Measurements from ENCODE around the gene TSG101.

The TSG101 gene

DNA sequence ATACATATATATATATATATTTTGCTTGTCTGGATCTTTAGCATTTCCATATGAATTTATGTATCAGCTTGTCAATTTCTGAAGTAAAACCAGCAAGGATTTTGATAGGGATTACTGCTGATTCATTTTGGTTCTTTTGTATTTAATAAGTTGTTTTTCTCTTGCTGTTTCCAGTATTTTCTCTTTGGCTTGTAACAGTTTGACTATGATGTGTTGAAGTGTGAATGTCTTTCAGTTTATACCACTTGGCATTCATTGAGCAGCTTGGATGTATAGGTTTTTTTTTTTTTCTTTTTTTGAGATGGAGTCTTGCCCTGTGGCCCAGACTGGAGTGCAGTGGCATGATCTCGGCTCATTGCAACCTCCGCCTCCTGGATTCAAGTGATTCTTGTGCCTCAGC, 58.7 kb downstream of the TSG101 start:
- H3K4ac ChIP-seq (ENCODE audit: low read depth in 1 of 2, low read length in 2 of 2), result no peak overlapping the region
- no peak overlapping the region for H3K4me2 ChIP-seq (ENCODE audit: low read length, poor library complexity, severe bottlenecking)
- no peak overlapping the region for H2BK12ac ChIP-seq (ENCODE audit: low read length in 2 of 2)
- no peak overlapping the region for H3K27ac ChIP-seq (ENCODE audit: low read length, poor library complexity, severe bottlenecking)
- H4K8ac ChIP-seq (ENCODE audit: low read length), result no peak overlapping the region
- no peak overlapping the region for H2AFZ ChIP-seq (ENCODE audit: low read depth, low read length)
- H3K27me3 ChIP-seq (ENCODE audit: control insufficient read depth in 1 of 2, insufficient read depth in 1 of 2, low read length in 2 of 2), result no peaks in the 10 kb centered on the region
- no peak overlapping the region for H2BK120ac ChIP-seq (ENCODE audit: low read depth, low read length)
- no peaks in the 10 kb centered on the region for H3K79me1 ChIP-seq (replicated peaks; ENCODE audit: low read length, poor library complexity, severe bottlenecking)
- no peak overlapping the region for H3K18ac ChIP-seq (ENCODE audit: low read depth in 1 of 2, low read length in 2 of 2)
- no peak overlapping the region for H3K4me3 ChIP-seq (ENCODE audit: insufficient read depth in 1 of 2, low read depth in 1 of 2, low read length in 2 of 2)
- no peak overlapping the region for H2BK15ac ChIP-seq (ENCODE audit: low read depth, poor library complexity, severe bottlenecking)
- no peak overlapping the region for H2AK5ac ChIP-seq (ENCODE audit: low read length, severe bottlenecking)
- H3K4me1 ChIP-seq (ENCODE audit: control insufficient read depth, insufficient read depth, low read depth, low read length), result no peaks in the 10 kb centered on the region
- no peaks in the 10 kb centered on the region for H3K9me3 ChIP-seq (ENCODE audit: control insufficient read depth, low read length)
- no peak overlapping the region for H3K9ac ChIP-seq (ENCODE audit: low read length)
- no peak overlapping the region for H3K23ac ChIP-seq (ENCODE audit: low read length in 2 of 2)
- DNase-seq, result no peak
- WGBS, result 86% methylated on average over 2 of the region's 2 CpGs
- H4K91ac ChIP-seq (ENCODE audit: low read length), result no peak overlapping the region
- peaks cover 3 to 7% of the 10 kb centered on the region in 2 experiments for H3K36me3 ChIP-seq (ENCODE audit: control insufficient read depth in 1 of 2, insufficient read depth in 2 of 2, low read depth in 1 of 2, low read length in 2 of 2)
- H2BK5ac ChIP-seq (ENCODE audit: low read depth, low read length, poor library complexity, severe bottlenecking), result no peak overlapping the region
- H3K14ac ChIP-seq (ENCODE audit: low read length in 2 of 2), result no peak overlapping the region

DNA sequence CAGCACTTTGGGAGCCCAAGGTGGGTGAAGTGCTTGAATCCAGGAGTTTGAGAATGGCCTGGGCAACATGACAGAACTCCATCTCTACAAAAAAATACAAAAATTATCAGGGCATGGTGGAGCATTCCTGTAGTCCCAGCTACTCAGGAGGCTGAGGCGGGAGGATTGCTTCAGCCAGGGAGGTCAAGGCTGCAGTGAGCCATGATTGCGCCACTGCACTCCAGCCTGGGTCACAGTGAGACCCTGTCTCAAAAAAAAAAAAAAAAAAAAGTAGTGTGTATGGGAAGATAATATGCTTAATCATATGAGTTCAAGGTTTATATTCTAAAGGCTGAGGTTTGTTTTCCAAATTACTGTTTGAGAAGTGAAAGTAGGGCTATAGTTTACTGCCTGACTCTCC, 60.3 kb downstream of the TSG101 start:
- Histone ChIP-seq H3K18ac (ENCODE audit: low read depth in 1 of 2, low read length in 2 of 2) (no peak overlapping the region), H3K9ac (ENCODE audit: low read length) (no peak overlapping the region), H2AK5ac (ENCODE audit: low read length, severe bottlenecking) (no peak overlapping the region), H2BK12ac (ENCODE audit: low read length in 2 of 2) (no peak overlapping the region), H4K8ac (ENCODE audit: low read length) (no peak overlapping the region), H2BK5ac (ENCODE audit: low read depth, low read length, poor library complexity, severe bottlenecking) (no peak overlapping the region), H3K27me3 (ENCODE audit: control insufficient read depth in 1 of 2, insufficient read depth in 1 of 2, low read length in 2 of 2) (no peaks in the 10 kb centered on the region), H3K27ac (ENCODE audit: low read length, poor library complexity, severe bottlenecking) (no peak overlapping the region), H3K4me1 (ENCODE audit: control insufficient read depth, insufficient read depth, low read depth, low read length) (no peaks in the 10 kb centered on the region), H2BK15ac (ENCODE audit: low read depth, poor library complexity, severe bottlenecking) (no peak overlapping the region), H3K79me1 (replicated peaks; ENCODE audit: low read length, poor library complexity, severe bottlenecking) (no peaks in the 10 kb centered on the region), H4K91ac (ENCODE audit: low read length) (no peak overlapping the region), H3K4ac (ENCODE audit: low read depth in 1 of 2, low read length in 2 of 2) (no peak overlapping the region), H2AFZ (ENCODE audit: low read depth, low read length) (no peak overlapping the region), H3K36me3 (ENCODE audit: control insufficient read depth in 1 of 2, insufficient read depth in 2 of 2, low read depth in 1 of 2, low read length in 2 of 2) (peaks cover 3 to 4% of the 10 kb centered on the region in 2 experiments), H3K14ac (ENCODE audit: low read length in 2 of 2) (no peak overlapping the region), H3K9me3 (ENCODE audit: control insufficient read depth, low read length) (no peaks in the 10 kb centered on the region), H3K4me2 (ENCODE audit: low read length, poor library complexity, severe bottlenecking) (no peak overlapping the region), H3K23ac (ENCODE audit: low read length in 2 of 2) (no peak overlapping the region), H2BK120ac (ENCODE audit: low read depth, low read length) (no peak overlapping the region), H3K4me3 (ENCODE audit: insufficient read depth in 1 of 2, low read depth in 1 of 2, low read length in 2 of 2) (no peak overlapping the region)
- DNase-seq, result no peak
- WGBS, result 95% methylated on average over 2 of the region's 2 CpGs

DNA sequence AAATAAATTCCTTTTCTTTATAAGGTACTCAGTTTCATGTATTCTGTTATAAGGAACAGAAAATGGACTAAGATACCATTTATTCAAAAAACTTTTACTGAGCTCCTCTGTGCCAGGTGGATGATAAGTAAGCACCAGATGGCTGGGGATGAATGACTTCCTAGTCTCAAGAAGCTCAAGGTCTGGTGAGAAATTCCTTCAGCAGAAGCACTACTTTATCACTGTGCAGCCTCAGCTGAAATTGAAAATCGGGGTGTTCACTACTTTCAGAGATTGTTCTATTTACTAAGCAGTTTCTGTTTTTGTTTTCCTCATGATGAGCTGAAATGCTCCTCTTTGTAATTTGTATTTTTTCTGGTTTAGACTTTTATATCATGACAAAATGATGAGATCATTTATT, 63.3 kb downstream of the TSG101 start:
- no peak overlapping the region for H4K91ac ChIP-seq (ENCODE audit: low read length)
- no peak overlapping the region for H3K18ac ChIP-seq (ENCODE audit: low read depth in 1 of 2, low read length in 2 of 2)
- H3K4ac ChIP-seq (ENCODE audit: low read depth in 1 of 2, low read length in 2 of 2), result no peak overlapping the region
- H3K23ac ChIP-seq (ENCODE audit: low read length in 2 of 2), result no peak overlapping the region
- no peak overlapping the region for H3K4me3 ChIP-seq (ENCODE audit: insufficient read depth in 1 of 2, low read depth in 1 of 2, low read length in 2 of 2)
- H3K27me3 ChIP-seq (ENCODE audit: control insufficient read depth in 1 of 2, insufficient read depth in 1 of 2, low read length in 2 of 2), result no peaks in the 10 kb centered on the region
- no CpG with 5 or more reads among the region's 1 CpG for WGBS
- H3K14ac ChIP-seq (ENCODE audit: low read length in 2 of 2), result no peak overlapping the region
- no peak overlapping the region for H2BK120ac ChIP-seq (ENCODE audit: low read depth, low read length)
- no peaks in the 10 kb centered on the region for H3K4me1 ChIP-seq (ENCODE audit: control insufficient read depth, insufficient read depth, low read depth, low read length)
- H3K9ac ChIP-seq (ENCODE audit: low read length), result no peak overlapping the region
- no peak overlapping the region for H2BK5ac ChIP-seq (ENCODE audit: low read depth, low read length, poor library complexity, severe bottlenecking)
- no peak overlapping the region for H2AK5ac ChIP-seq (ENCODE audit: low read length, severe bottlenecking)
- H2AFZ ChIP-seq (ENCODE audit: low read depth, low read length), result no peak overlapping the region
- no peak overlapping the region for H2BK15ac ChIP-seq (ENCODE audit: low read depth, poor library complexity, severe bottlenecking)
- no peak overlapping the region for H3K4me2 ChIP-seq (ENCODE audit: low read length, poor library complexity, severe bottlenecking)
- no peak overlapping the region for H4K8ac ChIP-seq (ENCODE audit: low read length)
- no peak overlapping the region for H2BK12ac ChIP-seq (ENCODE audit: low read length in 2 of 2)
- no peak overlapping the region for H3K27ac ChIP-seq (ENCODE audit: low read length, poor library complexity, severe bottlenecking)
- H3K36me3 ChIP-seq (ENCODE audit: control insufficient read depth in 1 of 2, insufficient read depth in 2 of 2, low read depth in 1 of 2, low read length in 2 of 2), result no peaks in the 10 kb centered on the region
- no peaks in the 10 kb centered on the region for H3K79me1 ChIP-seq (replicated peaks; ENCODE audit: low read length, poor library complexity, severe bottlenecking)
- no peak for DNase-seq
- H3K9me3 ChIP-seq (ENCODE audit: control insufficient read depth, low read length), result no peaks in the 10 kb centered on the region

DNA sequence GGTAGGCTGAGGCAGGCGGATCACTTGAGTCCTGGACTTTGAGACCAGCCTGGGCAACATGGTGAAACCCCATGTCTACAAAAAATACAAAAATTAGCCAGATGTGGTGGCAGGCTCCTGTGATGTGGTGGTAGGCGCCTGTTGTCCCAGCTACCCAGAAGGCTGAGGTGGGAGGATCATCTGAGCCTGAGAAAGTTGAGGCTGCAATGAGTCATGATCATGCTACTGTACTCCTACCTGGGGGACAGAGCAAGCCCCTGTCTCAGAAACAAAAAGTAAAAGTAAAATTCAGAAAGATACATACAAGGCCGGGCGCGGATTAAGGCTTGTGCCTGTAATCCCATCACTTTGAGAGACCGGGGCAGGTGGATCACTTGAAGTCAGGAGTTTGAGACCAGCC, 64.8 kb downstream of the TSG101 start:
- no peak overlapping the region for H2BK15ac ChIP-seq (ENCODE audit: low read depth, poor library complexity, severe bottlenecking)
- no peak overlapping the region for H2BK5ac ChIP-seq (ENCODE audit: low read depth, low read length, poor library complexity, severe bottlenecking)
- H3K4me2 ChIP-seq (ENCODE audit: low read length, poor library complexity, severe bottlenecking), result no peak overlapping the region
- no peak overlapping the region for H3K14ac ChIP-seq (ENCODE audit: low read length in 2 of 2)
- H3K79me1 ChIP-seq (replicated peaks; ENCODE audit: low read length, poor library complexity, severe bottlenecking), result no peaks in the 10 kb centered on the region
- H3K4ac ChIP-seq (ENCODE audit: low read depth in 1 of 2, low read length in 2 of 2), result no peak overlapping the region
- H3K9me3 ChIP-seq (ENCODE audit: control insufficient read depth, low read length), result no peaks in the 10 kb centered on the region
- H2AFZ ChIP-seq (ENCODE audit: low read depth, low read length), result no peak overlapping the region
- no peak overlapping the region for H4K8ac ChIP-seq (ENCODE audit: low read length)
- H3K36me3 ChIP-seq (ENCODE audit: control insufficient read depth in 1 of 2, insufficient read depth in 2 of 2, low read depth in 1 of 2, low read length in 2 of 2), result no peaks in the 10 kb centered on the region
- H3K23ac ChIP-seq (ENCODE audit: low read length in 2 of 2), result no peak overlapping the region
- H4K91ac ChIP-seq (ENCODE audit: low read length), result no peak overlapping the region
- H3K9ac ChIP-seq (ENCODE audit: low read length), result no peak overlapping the region
- H3K18ac ChIP-seq (ENCODE audit: low read depth in 1 of 2, low read length in 2 of 2), result no peak overlapping the region
- no peak overlapping the region for H2BK120ac ChIP-seq (ENCODE audit: low read depth, low read length)
- H3K27me3 ChIP-seq (ENCODE audit: control insufficient read depth in 1 of 2, insufficient read depth in 1 of 2, low read length in 2 of 2), result no peaks in the 10 kb centered on the region
- no peak for DNase-seq
- H3K4me1 ChIP-seq (ENCODE audit: control insufficient read depth, insufficient read depth, low read depth, low read length), result no peaks in the 10 kb centered on the region
- no peak overlapping the region for H3K4me3 ChIP-seq (ENCODE audit: insufficient read depth in 1 of 2, low read depth in 1 of 2, low read length in 2 of 2)
- no peak overlapping the region for H3K27ac ChIP-seq (ENCODE audit: low read length, poor library complexity, severe bottlenecking)
- no peak overlapping the region for H2BK12ac ChIP-seq (ENCODE audit: low read length in 2 of 2)
- 93% methylated on average over 6 of the region's 6 CpGs for WGBS
- no peak overlapping the region for H2AK5ac ChIP-seq (ENCODE audit: low read length, severe bottlenecking)

Data from mesenchymal stem cell (in vitro differentiated cells and primary cell).